Suprapubic skin (tissue), 3 donors: ENCODE measurements around the gene PRR16.

Experiments used
- POLR2A ChIP-seq, 2 donors: fragments of 450-650 bp; IDR thresholded peaks; one replicate each; pipeline ENCODE4 v1.6.1; 2017; ENCODE audit warnings: antibody characterized with exemption in 2 of 2, mild to moderate bottlenecking in 2 of 2, moderate library complexity in 2 of 2
- TF ChIP-seq, protein P1 (sequence below), 2 donors: fragments of 200-600 bp in 1 of 2; fragments of 450-650 bp in 1 of 2; sonication (generic) in 1 of 2; IDR thresholded peaks; one replicate each; pipeline ENCODE4 v1.5.1; 2016 to 2019; ENCODE audit warnings: antibody characterized with exemption in 2 of 2, mild to moderate bottlenecking in 1 of 2, moderate library complexity in 1 of 2

DNA sequence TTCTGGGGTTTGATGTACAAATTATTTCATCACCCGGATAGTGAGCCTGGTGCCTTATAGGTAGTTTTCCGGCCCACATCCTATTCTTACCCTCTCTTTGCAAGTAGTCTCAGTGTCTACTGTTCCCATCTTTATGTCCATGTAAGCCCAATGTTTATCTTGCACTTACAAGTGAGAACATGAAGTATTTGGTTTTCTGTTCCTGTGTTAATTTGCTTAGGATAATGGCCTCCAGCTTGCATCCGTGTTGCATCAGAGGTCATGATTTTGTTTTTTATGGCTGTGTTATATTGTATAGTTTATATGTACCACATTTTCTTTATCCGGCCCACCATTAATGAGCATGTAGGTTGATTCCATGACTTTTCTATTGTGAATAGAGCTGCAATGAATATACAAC is 136.5 kb downstream of the PRR16 start:
- TF ChIP-seq, protein P1, sequence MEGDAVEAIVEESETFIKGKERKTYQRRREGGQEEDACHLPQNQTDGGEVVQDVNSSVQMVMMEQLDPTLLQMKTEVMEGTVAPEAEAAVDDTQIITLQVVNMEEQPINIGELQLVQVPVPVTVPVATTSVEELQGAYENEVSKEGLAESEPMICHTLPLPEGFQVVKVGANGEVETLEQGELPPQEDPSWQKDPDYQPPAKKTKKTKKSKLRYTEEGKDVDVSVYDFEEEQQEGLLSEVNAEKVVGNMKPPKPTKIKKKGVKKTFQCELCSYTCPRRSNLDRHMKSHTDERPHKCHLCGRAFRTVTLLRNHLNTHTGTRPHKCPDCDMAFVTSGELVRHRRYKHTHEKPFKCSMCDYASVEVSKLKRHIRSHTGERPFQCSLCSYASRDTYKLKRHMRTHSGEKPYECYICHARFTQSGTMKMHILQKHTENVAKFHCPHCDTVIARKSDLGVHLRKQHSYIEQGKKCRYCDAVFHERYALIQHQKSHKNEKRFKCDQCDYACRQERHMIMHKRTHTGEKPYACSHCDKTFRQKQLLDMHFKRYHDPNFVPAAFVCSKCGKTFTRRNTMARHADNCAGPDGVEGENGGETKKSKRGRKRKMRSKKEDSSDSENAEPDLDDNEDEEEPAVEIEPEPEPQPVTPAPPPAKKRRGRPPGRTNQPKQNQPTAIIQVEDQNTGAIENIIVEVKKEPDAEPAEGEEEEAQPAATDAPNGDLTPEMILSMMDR (IDR thresholded peaks at IDR 0.05), result no peak
- TF ChIP-seq POLR2A (IDR thresholded peaks at IDR 0.05), result no peak
